ENCODE data around the gene ARPC2.

GRCh38 chr2:218276986-218277755 is 60.2 kb downstream of the ARPC2 start:
- TF ChIP-seq CTCF (IDR thresholded peaks at IDR 0.05): no peak
- no peak for TF ChIP-seq POLR2A (IDR thresholded peaks at IDR 0.05)
- TF ChIP-seq EP300 (IDR thresholded peaks at IDR 0.05): no peak
